Right lobe of liver (tissue), 4 donors: ENCODE measurements around the gene ARSG.

Source experiments
- POLR2A ChIP-seq: fragments of 450-650 bp; IDR thresholded peaks from one replicate; pipeline ENCODE4 v1.6.1; 2017; ENCODE audit warnings: antibody characterized with exemption, mild to moderate bottlenecking
- TF ChIP-seq, protein P1 (sequence below), 4 donors: fragments of 200-600 bp in 3 of 4; fragments of 450-650 bp in 1 of 4; IDR thresholded peaks; one replicate each; pipeline versions ENCODE4 v1.5.1 to v1.8.0; 2016 to 2022; ENCODE audit warnings: antibody characterized with exemption in 4 of 4, mild to moderate bottlenecking in 2 of 4
- donor health status: DM: no; HTN: no; CAD: no.
- donor health status: DM: no; HTN: no; CAD: no.
- donor health status: DM: no; HTN: yes; CAD: no.

GRCh38 chr17:68435876-68436842, 144.9 kb downstream of the ARSG start:
- TF ChIP-seq, protein P1, sequence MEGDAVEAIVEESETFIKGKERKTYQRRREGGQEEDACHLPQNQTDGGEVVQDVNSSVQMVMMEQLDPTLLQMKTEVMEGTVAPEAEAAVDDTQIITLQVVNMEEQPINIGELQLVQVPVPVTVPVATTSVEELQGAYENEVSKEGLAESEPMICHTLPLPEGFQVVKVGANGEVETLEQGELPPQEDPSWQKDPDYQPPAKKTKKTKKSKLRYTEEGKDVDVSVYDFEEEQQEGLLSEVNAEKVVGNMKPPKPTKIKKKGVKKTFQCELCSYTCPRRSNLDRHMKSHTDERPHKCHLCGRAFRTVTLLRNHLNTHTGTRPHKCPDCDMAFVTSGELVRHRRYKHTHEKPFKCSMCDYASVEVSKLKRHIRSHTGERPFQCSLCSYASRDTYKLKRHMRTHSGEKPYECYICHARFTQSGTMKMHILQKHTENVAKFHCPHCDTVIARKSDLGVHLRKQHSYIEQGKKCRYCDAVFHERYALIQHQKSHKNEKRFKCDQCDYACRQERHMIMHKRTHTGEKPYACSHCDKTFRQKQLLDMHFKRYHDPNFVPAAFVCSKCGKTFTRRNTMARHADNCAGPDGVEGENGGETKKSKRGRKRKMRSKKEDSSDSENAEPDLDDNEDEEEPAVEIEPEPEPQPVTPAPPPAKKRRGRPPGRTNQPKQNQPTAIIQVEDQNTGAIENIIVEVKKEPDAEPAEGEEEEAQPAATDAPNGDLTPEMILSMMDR (IDR thresholded peaks at IDR 0.05): peak; percentile 90 to 95 (median 94)
- TF ChIP-seq POLR2A: no peak
